Measurements from ENCODE around the gene OR10H2. TPM values are rescaled to one million over a fixed set of nuclear protein-coding genes. Genes with fewer than 3 reads are reported as not detected.

OR10H2 gene
- total and polyA plus RNA-seq, 3 experiments from 2014 or later, result not detected

GRCh38 chr19:15732388-15732787 is 4.6 kb downstream of the OR10H2 start:
- CTCF ChIA-PET, result no interaction called here
- H3K27ac Mint-ChIP-seq, result no peak overlapping the region
- no peak overlapping the region for H3K4me3 Mint-ChIP-seq
- Histone ChIP-seq H3K4me1 (ENCODE audit: insufficient read depth, low read length) (no peaks in the 10 kb centered on the region), H3K27ac (ENCODE audit: low read depth, low read length) (no peak overlapping the region), H3K4me3 (ENCODE audit: low read length) (no peak overlapping the region), H3K27me3 (ENCODE audit: insufficient read depth, low read length, poor library complexity, severe bottlenecking) (no peaks in the 10 kb centered on the region), H3K36me3 (ENCODE audit: insufficient read depth, low read length) (no peaks in the 10 kb centered on the region), H3K9me3 (ENCODE audit: low read length) (no peaks in the 10 kb centered on the region)
- no peak for DNase-seq
- POLR2A ChIA-PET, result no interaction called here
- H3K9me3 Mint-ChIP-seq, result peaks cover 0 to 7% (median 0%) of the 10 kb centered on the region in 5 donors
- H3K27me3 Mint-ChIP-seq, result peaks cover 8 to 23% of the 10 kb centered on the region in 2 donors
- H3K36me3 Mint-ChIP-seq, result no peaks in the 10 kb centered on the region
- peaks cover 11 to 16% (median 13%) of the 10 kb centered on the region in 3 donors for H3K4me1 Mint-ChIP-seq

GRCh38 chr19:15733895-15734294 is 6.1 kb downstream of the OR10H2 start:
- H3K4me3 Mint-ChIP-seq, result no peak overlapping the region

GRCh38 chr19:15737722-15738121 is 9.9 kb downstream of the OR10H2 start, which contains the start of gene OR10H3:
TSS of gene OR10H3 (plus strand) at chr19:15737985. CDS start at chr19:15741393, 3,408 bp downstream.
- H3K4me1 ChIP-seq (ENCODE audit: insufficient read depth, low read length), result no peaks in the 10 kb centered on the region
- Mint-ChIP-seq H3K9me3 (peaks cover 0 to 18% (median 10%) of the 10 kb centered on the region in 5 donors), H3K27me3 (peaks cover 11 to 27% of the 10 kb centered on the region in 2 donors), H3K27ac (no peak within 1 kb of the TSS), H3K4me1 (peaks cover 0 to 2% (median 0%) of the 10 kb centered on the region in 3 donors), H3K36me3 (peaks cover 0 to 8% (median 4%) of the 10 kb centered on the region in 3 donors), H3K4me3 (no peak within 1 kb of the TSS)
- no peaks in the 10 kb centered on the region for H3K36me3 ChIP-seq (ENCODE audit: insufficient read depth, low read length)
- H3K27me3 ChIP-seq (ENCODE audit: insufficient read depth, low read length, poor library complexity, severe bottlenecking), result peaks cover 3% of the 10 kb centered on the region
- no peak within 1 kb of the TSS for H3K4me3 ChIP-seq (ENCODE audit: low read length)
- CTCF ChIA-PET, result no interaction called here
- H3K27ac ChIP-seq (ENCODE audit: low read depth, low read length), result no peak within 1 kb of the TSS
- no peak for DNase-seq
- no peaks in the 10 kb centered on the region for H3K9me3 ChIP-seq (ENCODE audit: low read length)
- POLR2A ChIA-PET, result no interaction called here

More at GRCh38 chr19:15733895-15734294, 6.1 kb downstream of the OR10H2 start:
- no peak for DNase-seq
- H3K4me3 ChIP-seq (ENCODE audit: low read length), result no peak overlapping the region
- Mint-ChIP-seq H3K4me1 (peaks cover 11 to 15% (median 13%) of the 10 kb centered on the region in 3 donors), H3K27me3 (peaks cover 4 to 8% of the 10 kb centered on the region in 2 donors), H3K9me3 (peaks cover 0 to 7% (median 0%) of the 10 kb centered on the region in 5 donors), H3K27ac (no peak overlapping the region), H3K36me3 (no peaks in the 10 kb centered on the region)
- H3K36me3 ChIP-seq (ENCODE audit: insufficient read depth, low read length), result no peaks in the 10 kb centered on the region
- ChIA-PET CTCF (no interaction called here), POLR2A (no interaction called here)
- H3K27ac ChIP-seq (ENCODE audit: low read depth, low read length), result no peak overlapping the region
- no peaks in the 10 kb centered on the region for H3K9me3 ChIP-seq (ENCODE audit: low read length)
- H3K4me1 ChIP-seq (ENCODE audit: insufficient read depth, low read length), result no peaks in the 10 kb centered on the region
- H3K27me3 ChIP-seq (ENCODE audit: insufficient read depth, low read length, poor library complexity, severe bottlenecking), result no peaks in the 10 kb centered on the region

- Mint-ChIP-seq H3K9me3 (peaks cover 0 to 18% (median 10%) of the 10 kb centered on the region in 5 donors), H3K27me3 (peaks cover 19 to 46% of the 10 kb centered on the region in 2 donors), H3K27ac (no peak overlapping the region), H3K4me3 (no peak overlapping the region), H3K36me3 (peaks cover 0 to 8% (median 4%) of the 10 kb centered on the region in 3 donors), H3K4me1 (no peaks in the 10 kb centered on the region)
- H3K4me3 ChIP-seq (ENCODE audit: low read length), result no peak overlapping the region
- CTCF ChIA-PET, result no interaction called here
- H3K27me3 ChIP-seq (ENCODE audit: insufficient read depth, low read length, poor library complexity, severe bottlenecking), result peaks cover 3% of the 10 kb centered on the region
- POLR2A ChIA-PET, result no interaction called here
- H3K9me3 ChIP-seq (ENCODE audit: low read length), result no peaks in the 10 kb centered on the region
- DNase-seq, result no peak
- no peaks in the 10 kb centered on the region for H3K36me3 ChIP-seq (ENCODE audit: insufficient read depth, low read length)
- H3K4me1 ChIP-seq (ENCODE audit: insufficient read depth, low read length), result no peaks in the 10 kb centered on the region
- no peak overlapping the region for H3K27ac ChIP-seq (ENCODE audit: low read depth, low read length)
Observed at GRCh38 chr19:15740785-15741184, 13.0 kb downstream of the OR10H2 start.

- no peaks in the 10 kb centered on the region for H3K36me3 ChIP-seq (ENCODE audit: insufficient read depth, low read length)
- H3K4me3 ChIP-seq (ENCODE audit: low read length), result no peak overlapping the region
- no peaks in the 10 kb centered on the region for H3K27me3 ChIP-seq (ENCODE audit: insufficient read depth, low read length, poor library complexity, severe bottlenecking)
- H3K4me3 Mint-ChIP-seq, result no peak overlapping the region
- no peak overlapping the region for H3K27ac Mint-ChIP-seq
- ChIA-PET CTCF (no interaction called here), POLR2A (no interaction called here)
- no peaks in the 10 kb centered on the region for H3K9me3 ChIP-seq (ENCODE audit: low read length)
- H3K9me3 Mint-ChIP-seq, result peaks cover 0 to 3% (median 0%) of the 10 kb centered on the region in 5 donors
- no peak for DNase-seq
- H3K4me1 Mint-ChIP-seq, result no peaks in the 10 kb centered on the region
- H3K27me3 Mint-ChIP-seq, result peaks cover 27 to 65% of the 10 kb centered on the region in 2 donors
- H3K36me3 Mint-ChIP-seq, result no peaks in the 10 kb centered on the region
- H3K4me1 ChIP-seq (ENCODE audit: insufficient read depth, low read length), result no peaks in the 10 kb centered on the region
- no peak overlapping the region for H3K27ac ChIP-seq (ENCODE audit: low read depth, low read length)
Observed at GRCh38 chr19:15748239-15748638, 20.4 kb downstream of the OR10H2 start.

GRCh38 chr19:15758379-15758778 is 30.6 kb downstream of the OR10H2 start:
- H3K27ac Mint-ChIP-seq, result no peak overlapping the region
- no peaks in the 10 kb centered on the region for H3K36me3 ChIP-seq (ENCODE audit: insufficient read depth, low read length)
- ChIA-PET CTCF (no interaction called here), POLR2A (no interaction called here)
- peaks cover 46 to 82% of the 10 kb centered on the region in 2 donors for H3K27me3 Mint-ChIP-seq
- H3K9me3 Mint-ChIP-seq, result peaks cover 0 to 7% (median 2%) of the 10 kb centered on the region in 5 donors
- no peak overlapping the region for H3K27ac ChIP-seq (ENCODE audit: low read depth, low read length)
- H3K4me3 ChIP-seq (ENCODE audit: low read length), result no peak overlapping the region
- no peaks in the 10 kb centered on the region for H3K9me3 ChIP-seq (ENCODE audit: low read length)
- peaks cover 0 to 2% (median 0%) of the 10 kb centered on the region in 3 donors for H3K4me1 Mint-ChIP-seq
- H3K36me3 Mint-ChIP-seq, result no peaks in the 10 kb centered on the region
- H3K27me3 ChIP-seq (ENCODE audit: insufficient read depth, low read length, poor library complexity, severe bottlenecking), result peaks cover 21% of the 10 kb centered on the region
- no peaks in the 10 kb centered on the region for H3K4me1 ChIP-seq (ENCODE audit: insufficient read depth, low read length)
- DNase-seq, result no peak
- no peak overlapping the region for H3K4me3 Mint-ChIP-seq

- Mint-ChIP-seq H3K36me3 (no peaks in the 10 kb centered on the region), H3K4me3 (no peak overlapping the region), H3K27ac (peak overlapping the region in 1 of 8 donors; percentile 13), H3K9me3 (peaks cover 0 to 7% (median 4%) of the 10 kb centered on the region in 5 donors), H3K4me1 (peaks cover 0 to 2% (median 0%) of the 10 kb centered on the region in 3 donors), H3K27me3 (peaks cover 34 to 73% of the 10 kb centered on the region in 2 donors)
- no peaks in the 10 kb centered on the region for H3K36me3 ChIP-seq (ENCODE audit: insufficient read depth, low read length)
- H3K27me3 ChIP-seq (ENCODE audit: insufficient read depth, low read length, poor library complexity, severe bottlenecking), result peaks cover 21% of the 10 kb centered on the region
- H3K9me3 ChIP-seq (ENCODE audit: low read length), result no peaks in the 10 kb centered on the region
- no peak overlapping the region for H3K4me3 ChIP-seq (ENCODE audit: low read length)
- POLR2A ChIA-PET, result no interaction called here
- H3K4me1 ChIP-seq (ENCODE audit: insufficient read depth, low read length), result no peaks in the 10 kb centered on the region
- H3K27ac ChIP-seq (ENCODE audit: low read depth, low read length), result no peak overlapping the region
- CTCF ChIA-PET, result no interaction called here
- DNase-seq, result no peak
Observed at GRCh38 chr19:15759962-15760565, 32.2 kb downstream of the OR10H2 start.

GRCh38 chr19:15769586-15769985 is 41.8 kb downstream of the OR10H2 start:
- Mint-ChIP-seq H3K36me3 (peaks cover 0 to 9% (median 0%) of the 10 kb centered on the region in 3 donors), H3K4me3 (no peak overlapping the region), H3K4me1 (no peaks in the 10 kb centered on the region), H3K27me3 (peaks cover 21 to 54% of the 10 kb centered on the region in 2 donors), H3K27ac (no peak overlapping the region), H3K9me3 (peaks cover 0 to 3% (median 0%) of the 10 kb centered on the region in 5 donors)
- H3K9me3 ChIP-seq (ENCODE audit: low read length), result no peaks in the 10 kb centered on the region
- H3K27ac ChIP-seq (ENCODE audit: low read depth, low read length), result no peak overlapping the region
- H3K4me1 ChIP-seq (ENCODE audit: insufficient read depth, low read length), result no peaks in the 10 kb centered on the region
- H3K4me3 ChIP-seq (ENCODE audit: low read length), result no peak overlapping the region
- no peak for DNase-seq
- H3K36me3 ChIP-seq (ENCODE audit: insufficient read depth, low read length), result no peaks in the 10 kb centered on the region
- no peaks in the 10 kb centered on the region for H3K27me3 ChIP-seq (ENCODE audit: insufficient read depth, low read length, poor library complexity, severe bottlenecking)
- CTCF ChIA-PET, result no interaction called here
- POLR2A ChIA-PET, result no interaction called here
